MM.1S (cell line): ENCODE data around the gene EXOC7.

Experiments
- EZH2 ChIP-seq: fragments of 300-600 bp; sonication (generic); optimal IDR thresholded peaks from 2 replicates; pipeline ENCODE3; 2017; ENCODE audit warnings: low read depth, mild to moderate bottlenecking, antibody characterized with exemption, low read length, mixed read lengths
- EZH2phosphoT487 ChIP-seq: fragments of 300-600 bp; sonication (generic); IDR thresholded peaks from 2 replicates; pipeline ENCODE4 v1.6.1; 2018; ENCODE audit warnings: antibody characterized with exemption, low read length
- TF ChIP-seq, protein P1 (sequence below): fragments of 300-600 bp; sonication (generic); IDR thresholded peaks from 2 replicates; pipeline ENCODE4 v1.5.1; 2016; ENCODE audit warnings: antibody characterized with exemption, low read length, mixed read lengths

DNA sequence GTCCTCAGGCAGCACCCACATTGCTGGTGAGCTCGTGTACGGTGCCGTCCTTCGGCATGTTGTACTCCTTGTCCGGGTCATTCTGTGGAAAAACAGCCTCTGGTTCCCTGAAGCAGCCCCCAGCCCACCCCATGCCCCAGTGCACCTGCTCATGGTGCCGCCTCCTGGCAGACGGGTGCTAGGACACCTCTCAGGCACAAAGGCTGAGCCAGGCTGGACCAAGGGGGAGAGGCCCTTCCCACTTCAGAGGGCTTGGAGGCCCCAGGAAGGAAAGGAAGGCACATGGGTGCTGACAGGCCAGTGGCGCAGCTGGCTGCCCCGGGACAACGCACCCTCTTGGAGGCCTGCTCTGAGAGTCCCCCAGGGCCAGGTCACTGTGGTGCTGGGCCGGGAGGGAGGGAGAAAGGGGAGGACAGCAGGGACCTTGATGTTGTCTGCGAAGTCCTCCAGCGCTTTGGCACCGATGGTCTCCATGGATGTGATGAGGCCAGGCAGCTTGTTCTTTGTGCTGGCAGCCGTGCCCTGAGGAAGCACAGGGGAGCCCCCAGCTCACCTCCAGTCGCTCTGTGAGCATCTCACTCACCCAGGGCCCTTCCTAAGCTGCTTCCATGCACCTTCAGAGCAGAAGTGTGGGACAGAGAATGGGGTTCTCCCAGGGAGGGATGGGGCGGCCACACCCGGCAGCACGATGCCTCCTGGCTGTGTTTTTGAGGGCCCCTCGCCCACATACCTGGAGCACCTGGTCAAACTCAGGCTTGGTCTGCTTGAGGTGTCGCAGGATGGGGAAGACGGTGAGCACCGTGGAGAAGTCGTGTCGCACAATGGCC lies 15.3 kb downstream of the EXOC7 start:
- TF ChIP-seq EZH2 (no peak), EZH2phosphoT487 (no peak)
- TF ChIP-seq, protein P1, sequence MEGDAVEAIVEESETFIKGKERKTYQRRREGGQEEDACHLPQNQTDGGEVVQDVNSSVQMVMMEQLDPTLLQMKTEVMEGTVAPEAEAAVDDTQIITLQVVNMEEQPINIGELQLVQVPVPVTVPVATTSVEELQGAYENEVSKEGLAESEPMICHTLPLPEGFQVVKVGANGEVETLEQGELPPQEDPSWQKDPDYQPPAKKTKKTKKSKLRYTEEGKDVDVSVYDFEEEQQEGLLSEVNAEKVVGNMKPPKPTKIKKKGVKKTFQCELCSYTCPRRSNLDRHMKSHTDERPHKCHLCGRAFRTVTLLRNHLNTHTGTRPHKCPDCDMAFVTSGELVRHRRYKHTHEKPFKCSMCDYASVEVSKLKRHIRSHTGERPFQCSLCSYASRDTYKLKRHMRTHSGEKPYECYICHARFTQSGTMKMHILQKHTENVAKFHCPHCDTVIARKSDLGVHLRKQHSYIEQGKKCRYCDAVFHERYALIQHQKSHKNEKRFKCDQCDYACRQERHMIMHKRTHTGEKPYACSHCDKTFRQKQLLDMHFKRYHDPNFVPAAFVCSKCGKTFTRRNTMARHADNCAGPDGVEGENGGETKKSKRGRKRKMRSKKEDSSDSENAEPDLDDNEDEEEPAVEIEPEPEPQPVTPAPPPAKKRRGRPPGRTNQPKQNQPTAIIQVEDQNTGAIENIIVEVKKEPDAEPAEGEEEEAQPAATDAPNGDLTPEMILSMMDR = no peak
